ENCODE data around the gene GRID1.
"Not testable (repeated sequence)": the region's sequence is repeated elsewhere in the genome, so short reads cannot be mapped to it uniquely, and the experiment has no call there.

Gene GRID1

DNA sequence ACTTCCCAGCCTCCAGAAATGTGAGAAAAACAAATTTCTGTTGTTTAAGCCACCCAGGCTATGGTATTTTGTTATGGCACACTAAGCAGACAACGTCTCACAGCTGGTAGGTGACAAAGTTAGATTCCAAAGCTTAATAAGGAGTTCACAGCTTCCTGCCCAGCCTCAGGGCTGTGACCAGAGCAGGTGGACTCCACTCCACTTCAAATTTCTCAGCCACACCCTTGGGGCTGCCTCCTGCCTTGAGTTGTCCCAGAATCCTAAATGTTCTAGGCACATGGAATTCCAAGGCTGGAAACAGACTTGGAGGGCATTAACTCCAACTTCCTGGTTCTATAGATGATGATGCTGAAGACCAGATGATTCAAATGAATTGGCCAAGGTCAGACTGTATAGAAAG, 310.7 kb downstream of the GRID1 start:
- no peak for DNase-seq

DNA sequence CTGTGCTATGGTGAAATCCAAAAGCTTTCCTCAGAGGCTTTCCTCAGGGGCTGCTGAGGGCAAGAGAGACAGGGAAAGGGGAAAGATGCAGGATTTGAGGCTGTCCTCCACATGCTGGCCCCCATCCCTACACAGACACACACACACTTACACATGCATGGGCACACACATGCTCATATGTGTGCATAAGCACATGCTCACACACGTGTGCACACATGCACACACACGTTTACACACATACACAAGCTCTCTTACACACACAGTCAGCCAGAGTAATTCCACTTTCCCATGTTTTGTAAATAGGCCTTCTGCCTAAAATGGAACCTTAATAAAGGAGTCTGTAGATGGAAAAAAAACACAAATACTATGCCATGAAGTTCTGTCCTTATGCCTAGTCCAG, 312.9 kb downstream of the GRID1 start:
- no peak for DNase-seq

DNA sequence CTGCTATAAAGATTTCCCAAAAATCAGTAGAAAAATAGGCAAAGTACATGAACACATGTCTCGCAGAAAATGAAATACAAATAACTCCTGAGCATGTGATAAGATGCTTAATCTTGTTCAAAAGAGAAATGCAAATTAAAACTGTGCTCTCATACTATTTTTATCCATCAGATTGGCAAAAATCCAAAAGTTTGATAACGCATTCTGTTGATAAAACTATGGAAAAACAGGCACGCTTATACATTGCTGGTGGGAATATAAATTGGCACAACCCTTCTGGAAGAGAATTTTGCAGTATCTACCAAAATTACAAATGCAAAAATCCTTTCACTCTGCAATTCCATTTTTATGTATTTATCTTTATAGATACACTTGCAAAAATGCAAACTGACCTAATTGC, 315.0 kb downstream of the GRID1 start:
- DNase-seq = no peak

DNA sequence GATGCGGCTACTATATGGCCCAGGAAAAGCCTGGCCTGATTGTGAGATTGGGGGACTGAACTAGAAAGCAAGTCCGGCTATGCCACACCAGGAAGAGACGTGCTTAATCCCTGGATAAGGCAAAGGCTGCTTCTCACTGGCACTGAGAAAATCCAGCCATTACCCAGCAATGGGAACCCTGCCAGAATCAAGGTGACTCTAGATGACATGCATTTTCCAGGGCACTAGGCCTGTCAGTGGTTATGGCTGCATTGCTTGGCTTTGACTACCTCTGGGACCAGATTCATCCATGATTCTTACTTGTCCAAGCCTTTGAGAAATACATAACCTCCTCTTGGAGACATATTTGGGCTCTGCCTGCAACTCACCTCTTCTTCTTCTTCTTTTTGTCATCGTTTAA, 317.2 kb downstream of the GRID1 start:
- DNase-seq = no peak

DNA sequence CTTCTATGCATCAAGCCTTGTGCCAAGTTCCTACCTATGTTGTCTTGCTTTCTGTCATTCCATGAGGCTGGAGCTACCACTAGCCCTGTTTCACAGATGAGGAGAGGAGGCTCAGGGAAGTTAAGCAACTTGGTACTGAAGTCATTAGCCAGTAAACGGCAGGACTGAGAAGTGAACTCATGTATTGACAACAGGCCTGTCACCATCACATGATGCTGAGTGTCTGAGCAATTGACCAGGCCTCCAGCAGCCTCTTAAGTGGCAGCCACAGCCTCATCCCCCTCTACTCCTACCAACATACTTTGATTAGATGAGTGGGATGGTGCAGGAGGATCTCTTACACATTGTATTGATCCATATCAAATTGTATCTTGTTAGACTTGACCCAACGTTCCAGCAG, 317.6 kb downstream of the GRID1 start:
- no peak for DNase-seq

DNA sequence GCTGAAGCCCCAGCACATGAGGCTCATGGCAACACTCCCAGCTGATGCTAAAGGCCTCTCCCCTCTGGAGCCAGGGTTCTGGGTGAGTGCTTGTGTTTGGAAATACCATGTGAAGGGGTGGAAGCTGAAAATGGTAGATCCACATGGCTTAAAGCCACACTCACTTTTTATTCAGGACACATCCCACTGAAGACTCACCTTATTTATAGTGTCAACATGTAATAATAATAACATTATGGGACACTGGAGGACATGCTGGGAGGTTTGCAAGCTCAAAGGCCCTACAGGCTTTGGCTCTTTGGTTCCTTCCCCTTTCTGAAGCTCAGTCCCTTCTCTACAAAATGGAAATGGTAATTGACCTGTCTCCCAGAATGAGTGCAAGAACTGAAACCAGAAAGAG, 318.0 kb downstream of the GRID1 start:
- no peak for DNase-seq

DNA sequence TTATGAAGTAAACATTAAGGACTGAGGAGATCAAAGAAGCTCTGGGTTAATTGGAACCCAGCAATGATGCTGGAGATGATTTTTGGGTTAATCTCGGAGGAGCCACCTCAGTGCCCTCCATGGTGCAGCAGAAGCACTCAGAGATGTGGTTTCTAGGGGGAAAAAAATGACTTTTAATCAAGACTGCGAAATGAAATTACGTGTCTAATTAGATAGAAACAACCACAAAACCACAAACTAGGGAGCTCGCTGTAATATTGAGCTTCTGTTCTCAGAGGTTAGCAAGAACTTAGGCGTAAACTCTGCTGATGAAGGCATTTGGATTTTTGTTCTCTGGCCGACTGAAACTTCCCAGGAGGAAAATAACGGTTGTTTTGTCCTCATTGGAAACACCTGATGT, 319.0 kb downstream of the GRID1 start:
- DNase-seq = no peak

DNA sequence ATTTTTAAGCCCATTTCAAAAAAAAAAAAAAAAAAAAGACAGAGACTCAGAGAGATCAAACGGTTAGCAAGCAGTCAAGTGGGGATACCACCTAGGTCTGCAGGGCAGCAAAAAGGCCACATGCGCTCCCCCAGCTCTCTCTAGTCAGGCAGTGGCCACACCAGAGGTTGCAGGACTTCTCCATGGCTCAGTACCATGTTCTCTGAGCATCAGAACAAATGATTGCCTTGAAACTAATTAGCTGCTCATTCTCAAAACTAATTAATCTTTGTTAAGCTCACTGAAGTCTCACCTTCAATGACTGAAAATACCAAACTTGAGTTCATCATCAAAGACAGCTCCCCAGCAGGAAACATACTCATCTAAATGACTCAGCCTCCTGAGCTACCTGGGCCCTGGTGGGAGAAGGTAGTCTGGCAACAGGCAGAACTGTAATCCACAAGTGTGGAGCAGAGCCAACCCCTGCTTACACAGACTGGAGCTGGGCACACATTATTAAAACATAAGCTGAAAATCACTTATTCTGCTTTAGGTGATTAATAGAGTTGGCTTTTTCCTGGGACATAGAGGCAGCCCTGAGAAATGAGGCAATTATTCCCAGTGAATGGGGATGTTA, 319.6 kb downstream of the GRID1 start:
- DNase-seq = no peak

DNA sequence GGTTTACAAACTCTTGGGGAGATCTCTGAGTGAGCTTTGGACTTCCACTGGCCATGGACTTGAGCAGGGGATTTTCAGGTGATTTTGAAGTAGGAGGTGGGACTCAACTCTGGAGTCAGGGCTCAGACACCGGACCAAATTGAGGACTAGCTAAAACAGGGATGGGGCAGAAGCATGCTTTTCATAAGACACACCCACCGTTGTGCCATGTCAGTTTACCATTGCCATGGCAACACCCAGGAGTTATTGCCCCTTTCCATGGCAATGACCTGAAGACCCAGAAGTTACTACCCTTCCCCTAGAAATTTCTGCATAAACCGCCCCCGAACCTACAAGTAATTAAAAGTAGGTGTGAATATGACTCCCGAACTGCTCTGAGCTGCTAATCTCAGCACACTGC, 320.7 kb downstream of the GRID1 start:
- DNase-seq = no peak

DNA sequence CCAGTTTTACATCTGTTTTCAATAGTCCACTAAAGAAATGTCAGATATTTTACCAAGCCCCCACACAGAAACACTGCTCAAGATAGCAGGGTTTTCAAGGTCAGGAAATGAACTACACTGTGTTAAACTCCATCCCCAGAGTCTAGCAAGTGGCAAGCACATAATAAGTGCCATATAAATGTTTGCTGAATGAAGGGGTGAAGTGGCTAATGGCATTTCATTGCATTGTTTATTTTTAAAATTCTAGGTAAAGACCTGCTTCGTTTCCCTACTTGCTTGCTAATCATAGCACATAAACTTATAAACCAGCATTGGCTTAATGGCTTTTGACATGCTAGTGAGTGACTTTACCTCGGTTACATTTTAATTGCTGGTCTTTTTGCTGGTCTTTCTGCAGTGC, 322.6 kb downstream of the GRID1 start:
- no peak for DNase-seq

DNA sequence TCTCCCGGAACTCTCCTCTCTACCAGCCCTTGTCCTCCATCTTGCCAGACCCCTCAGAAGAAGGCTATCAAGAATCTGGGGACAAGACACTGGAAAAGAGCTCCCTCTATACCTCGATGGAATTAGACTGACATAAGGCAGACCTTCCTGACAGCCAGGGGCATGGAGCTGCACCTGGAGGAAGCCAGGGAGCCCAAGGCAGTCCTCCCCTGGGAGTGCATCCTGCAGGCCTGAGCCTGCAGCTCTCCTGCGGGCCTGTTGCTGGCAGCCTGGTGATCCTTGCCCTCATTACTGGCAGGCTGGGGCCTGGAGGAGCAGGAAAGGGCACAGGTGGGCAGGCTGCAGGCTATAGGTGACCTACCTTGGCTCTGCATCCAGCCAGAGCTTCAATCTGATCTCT, 323.4 kb downstream of the GRID1 start:
- DNase-seq = no peak

DNA sequence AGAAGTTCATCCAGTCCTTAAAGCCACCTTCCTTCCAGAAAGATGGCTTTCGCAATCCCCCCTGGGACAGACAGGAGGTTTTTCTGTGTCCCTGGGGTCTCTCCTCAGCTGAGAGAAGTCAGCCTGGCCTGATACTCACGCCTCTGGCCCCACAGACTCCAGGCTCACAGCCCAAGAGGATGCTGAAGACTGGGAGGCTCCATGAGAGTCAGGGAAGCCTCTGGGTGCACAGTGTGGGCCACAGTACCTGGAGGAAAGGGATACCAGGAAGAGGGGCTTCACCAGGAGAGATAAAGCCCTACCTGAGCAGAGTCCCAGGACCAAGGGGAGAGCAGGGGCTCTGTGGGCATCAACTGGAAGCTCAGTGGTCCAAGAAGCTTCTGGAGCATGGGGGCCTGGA, 324.4 kb downstream of the GRID1 start:
- DNase-seq = no peak

DNA sequence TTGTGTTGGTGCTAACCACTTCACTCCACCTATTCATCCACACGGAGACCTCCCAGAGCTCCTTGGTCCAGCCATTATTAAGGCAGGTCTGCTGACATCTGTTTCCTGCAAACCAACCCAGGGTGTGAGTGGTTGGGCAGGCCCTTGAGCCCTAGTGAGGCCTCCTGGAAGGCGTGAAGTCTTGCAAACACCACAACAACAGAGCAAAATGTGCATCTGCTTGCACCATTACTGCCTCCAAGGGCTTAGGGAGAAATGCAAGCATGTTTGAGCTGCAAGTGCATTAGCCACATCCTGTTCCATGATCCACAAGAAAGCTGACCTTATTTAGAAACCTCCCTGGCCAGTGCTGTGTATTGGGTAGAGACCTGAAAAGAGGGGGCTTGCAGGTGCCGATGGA, 325.5 kb downstream of the GRID1 start:
- DNase-seq = no peak

DNA sequence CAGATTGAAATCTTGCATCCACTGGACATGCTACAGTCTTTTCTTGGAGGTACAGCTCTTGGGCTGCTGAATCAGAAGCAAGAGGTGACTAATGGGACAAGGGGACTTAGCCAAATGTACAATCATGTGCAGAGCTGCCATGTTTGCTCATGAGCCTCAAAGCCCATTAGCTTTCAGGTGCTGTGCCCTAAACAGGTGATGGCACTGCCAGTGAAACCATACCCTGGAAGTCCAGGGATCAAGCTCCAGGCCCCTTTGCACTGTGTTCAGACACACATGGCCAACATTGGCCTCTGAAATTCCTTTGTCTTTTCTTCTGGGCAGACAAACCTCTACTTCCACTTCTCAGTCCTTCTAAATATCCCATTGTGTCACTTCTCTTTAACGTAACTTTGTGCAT, 328.2 kb downstream of the GRID1 start:
- no peak for DNase-seq

DNA sequence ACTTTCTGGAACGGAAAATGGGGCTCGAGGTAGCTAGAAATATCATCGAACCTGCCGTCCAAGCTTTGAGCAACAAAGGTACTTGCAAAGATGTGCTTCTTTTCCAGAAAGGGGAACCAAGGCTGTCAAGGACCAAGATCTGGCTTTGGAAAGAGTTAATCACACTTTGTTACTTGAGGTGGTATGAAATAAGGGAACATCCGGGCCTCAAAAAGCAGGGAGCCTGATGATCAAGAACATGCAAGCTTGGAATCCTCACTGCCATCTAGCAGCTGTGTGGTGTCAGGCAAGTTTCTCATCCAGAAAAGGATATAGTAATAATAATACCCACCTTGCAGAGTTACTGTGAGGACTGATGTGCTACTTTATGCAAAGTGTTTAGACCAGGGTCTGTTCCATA, 329.5 kb downstream of the GRID1 start:
- DNase-seq = no peak

DNA sequence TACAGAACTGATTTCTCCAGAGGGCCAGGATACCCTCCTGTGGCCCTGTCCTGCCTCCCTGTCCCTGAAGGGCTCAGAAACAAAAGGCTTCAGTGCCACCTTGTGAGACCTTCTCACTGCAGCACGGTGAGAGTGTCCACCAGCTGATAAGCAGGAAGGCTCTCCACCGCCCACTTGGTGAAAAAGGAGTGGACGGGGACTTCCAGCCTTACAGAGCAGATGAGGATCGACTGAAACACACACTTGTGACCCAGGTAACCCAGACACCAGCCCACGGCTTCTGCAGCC, 330.1 kb downstream of the GRID1 start:
- no peak for DNase-seq

DNA sequence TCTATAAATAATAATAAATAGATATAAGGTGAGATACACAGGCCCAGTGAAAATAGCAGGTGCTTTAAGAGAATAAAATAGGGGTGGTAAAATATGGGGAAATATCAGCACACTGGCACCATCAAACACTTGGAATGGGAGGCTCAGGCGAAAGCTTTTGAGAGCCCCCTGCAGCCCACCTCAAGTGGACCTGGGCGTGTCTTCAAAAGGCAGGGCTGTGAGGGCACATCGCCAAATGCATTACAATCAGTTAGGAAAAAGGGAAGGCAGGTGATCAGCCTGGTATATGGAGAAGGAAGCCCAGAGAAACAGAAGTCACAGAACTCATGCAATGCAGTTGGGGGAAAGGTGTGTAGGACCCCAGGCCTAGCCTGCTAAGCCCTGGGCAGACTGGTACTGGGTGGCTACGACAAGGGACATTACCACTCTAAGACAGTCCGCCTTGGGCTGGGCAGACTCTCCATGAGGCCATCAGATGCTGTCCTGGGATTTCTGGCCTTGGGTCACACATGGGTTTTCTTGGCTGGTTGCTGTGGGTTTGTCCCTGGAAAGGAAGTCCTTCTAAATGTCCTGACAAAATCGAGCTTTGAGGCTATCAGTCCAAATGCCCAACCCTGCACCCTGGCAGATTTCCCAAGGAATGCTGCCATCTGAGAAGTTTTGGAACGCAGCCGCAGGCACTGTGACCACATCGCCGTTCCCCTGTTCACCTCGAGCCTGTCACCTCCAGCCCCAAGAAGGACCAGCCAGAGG, 330.6 kb downstream of the GRID1 start:
- DNase-seq = no peak

DNA sequence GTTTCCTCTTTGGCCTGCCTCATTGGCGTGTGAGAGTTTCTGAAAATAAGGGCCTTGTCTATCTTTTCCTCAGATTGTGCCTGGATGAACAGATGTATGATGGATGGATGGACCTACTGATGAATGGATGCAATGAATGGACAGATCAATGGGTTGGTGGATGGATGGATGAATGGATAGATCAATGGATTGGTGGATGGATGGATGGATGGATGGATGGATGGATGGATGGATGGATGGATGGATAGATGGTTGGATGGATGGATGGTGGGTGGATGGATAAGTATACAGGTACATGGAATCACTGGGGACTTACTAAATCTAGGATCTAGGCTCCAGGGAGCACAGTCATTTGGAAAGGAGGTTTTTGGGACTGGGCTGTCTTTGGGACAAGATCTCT, 331.9 kb downstream of the GRID1 start:
- DNase-seq = no peak

DNA sequence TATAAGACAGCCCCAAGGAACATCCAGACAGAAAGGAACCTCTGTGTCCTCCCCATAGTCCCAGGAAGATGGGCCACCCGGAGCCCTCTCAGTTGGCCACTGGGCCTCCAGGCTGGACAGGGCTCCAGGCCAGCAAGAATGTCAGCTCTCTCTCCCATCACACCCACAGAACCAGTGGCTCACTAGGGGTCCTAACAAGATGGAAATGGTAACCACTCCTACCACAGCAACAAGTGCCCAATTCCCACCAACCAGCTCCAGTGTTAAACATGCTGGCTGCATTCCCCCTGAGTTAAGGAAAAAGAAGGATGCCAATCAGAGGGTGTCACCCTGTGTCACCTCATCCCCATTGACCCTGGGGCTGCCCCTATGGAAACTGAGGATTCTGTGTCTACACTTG, 333.0 kb downstream of the GRID1 start:
- DNase-seq = no peak

DNA sequence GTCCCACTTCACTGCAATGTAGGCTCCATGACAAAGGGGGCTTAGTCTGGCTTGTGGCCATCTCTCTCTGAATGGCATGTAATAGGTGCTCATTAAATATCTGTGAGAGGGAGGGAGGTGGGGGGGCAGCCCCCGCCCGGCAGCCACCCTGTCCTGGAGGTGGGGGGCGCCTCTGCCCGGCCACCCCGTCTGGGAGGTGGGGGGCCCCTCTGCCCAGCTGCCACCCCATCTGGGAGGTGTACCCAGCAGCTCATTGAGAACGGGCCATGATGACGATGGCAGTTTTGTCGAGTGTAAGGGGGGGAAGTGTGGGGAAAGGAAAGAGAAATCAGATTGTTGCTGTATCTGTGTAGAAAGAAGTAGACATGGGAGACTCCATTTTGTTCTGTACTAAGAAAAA, 334.5 kb downstream of the GRID1 start:
- DNase-seq = not testable (repeated sequence)

DNA sequence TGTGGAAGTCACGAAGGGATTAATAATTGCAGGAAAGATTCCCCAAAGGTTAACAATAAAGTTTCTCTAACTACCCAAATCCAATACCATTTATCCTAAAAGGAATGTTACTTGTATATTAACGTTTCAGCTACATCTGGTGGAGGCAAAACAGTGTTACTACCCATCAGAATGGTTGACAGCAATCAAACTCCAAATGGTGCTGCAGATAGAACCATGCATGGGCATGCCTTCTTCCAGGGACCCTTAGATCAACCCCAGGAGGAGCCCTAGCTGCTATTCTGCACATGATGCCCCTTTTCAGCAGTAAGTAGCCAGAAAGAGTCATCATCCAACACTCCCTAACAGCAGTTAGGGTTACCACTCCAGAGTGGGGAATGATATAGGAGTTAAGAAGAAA, 336.3 kb downstream of the GRID1 start:
- no peak for DNase-seq

DNA sequence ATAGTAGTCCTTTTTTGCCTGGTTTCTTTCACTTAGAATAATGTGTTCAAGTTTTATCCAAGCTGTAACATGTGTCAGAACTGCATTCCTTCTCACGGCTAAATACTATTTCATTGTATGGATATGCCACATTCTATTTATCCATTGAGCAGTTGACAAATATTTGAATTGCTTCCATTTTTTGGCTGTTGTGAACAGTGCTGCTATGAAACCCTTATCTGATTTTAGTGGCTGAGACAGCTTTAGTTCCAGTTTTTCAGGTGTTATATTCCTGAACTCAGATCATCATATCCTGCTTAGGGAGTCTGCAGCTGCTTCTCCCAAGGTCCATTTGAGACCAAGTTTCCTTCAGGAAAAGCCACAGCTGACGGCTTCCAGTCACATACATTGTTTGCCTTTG, 339.2 kb downstream of the GRID1 start:
- DNase-seq = no peak

DNA sequence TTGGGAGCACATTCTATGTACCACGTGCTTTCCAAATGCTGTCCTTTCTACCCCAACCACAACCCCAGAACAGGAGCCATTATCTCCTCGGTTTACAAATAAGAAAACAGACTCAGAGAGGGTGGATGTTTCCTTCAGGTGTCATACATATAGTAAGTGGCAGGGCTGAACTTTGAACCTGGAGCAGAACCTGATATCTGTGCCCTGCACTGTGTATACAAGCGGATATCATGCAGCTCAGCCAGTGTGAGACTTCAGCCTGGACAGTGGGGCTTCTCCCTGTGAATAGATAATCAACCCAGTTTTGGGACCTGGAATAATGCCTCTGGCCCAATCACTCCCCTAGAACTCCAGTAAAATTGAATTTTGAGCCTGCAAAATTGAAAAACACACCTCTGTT, 341.1 kb downstream of the GRID1 start:
- DNase-seq = no peak

DNA sequence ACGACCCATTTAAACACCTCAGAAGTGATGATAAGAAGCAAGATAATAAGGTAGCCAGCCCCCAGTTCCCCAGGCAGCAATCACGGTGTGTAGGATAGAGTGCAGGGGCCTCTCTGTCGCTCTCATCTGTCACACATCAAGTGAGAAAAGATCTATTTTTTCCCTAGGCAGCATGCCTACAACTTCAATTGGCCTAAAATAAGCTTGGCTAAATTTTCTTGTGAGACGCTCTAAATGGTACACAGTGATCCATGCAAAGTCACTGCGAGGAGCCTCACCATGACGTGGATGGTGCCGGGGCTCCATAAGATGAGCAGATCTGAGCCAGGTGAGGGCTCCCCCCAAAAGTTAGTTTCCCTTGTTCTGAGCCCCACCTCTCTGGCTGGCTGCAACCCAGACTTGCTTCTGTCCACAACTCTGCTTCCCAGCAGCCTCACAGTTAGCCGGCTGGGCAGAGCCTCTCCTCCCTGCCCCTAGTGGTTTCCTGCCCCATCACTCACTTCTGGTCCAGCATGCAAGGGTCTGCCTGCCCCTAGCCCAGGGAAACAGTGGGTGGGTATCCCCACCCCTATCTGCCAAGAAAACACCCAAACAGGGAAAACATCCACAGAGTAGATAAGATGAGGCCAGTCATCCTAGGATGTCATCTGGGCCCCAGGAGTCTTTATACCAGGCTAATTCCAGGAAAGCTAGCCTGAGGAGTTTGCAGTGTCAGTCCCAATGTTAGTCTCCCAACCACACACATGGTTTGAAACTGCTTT, 342.1 kb downstream of the GRID1 start:
- no peak for DNase-seq

DNA sequence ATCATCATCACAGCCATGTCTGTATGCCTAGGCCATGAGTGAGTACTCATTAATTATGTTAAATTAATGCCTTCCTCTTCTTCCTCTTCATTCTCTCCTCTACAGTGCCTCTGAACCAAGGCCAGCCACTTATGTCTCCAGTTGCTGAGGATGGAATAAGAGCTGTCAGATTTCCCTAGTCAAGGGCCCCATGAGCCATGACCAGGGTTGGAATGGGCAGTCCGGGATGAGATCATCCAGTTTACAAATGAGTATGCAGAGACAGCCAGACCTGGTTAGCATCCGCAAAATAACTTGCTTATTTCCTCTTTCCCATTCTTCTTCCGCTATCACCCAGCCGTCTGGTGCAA, 342.7 kb downstream of the GRID1 start:
- no peak for DNase-seq
